ENCODE measurements around the gene PAFAH1B1.

DNA sequence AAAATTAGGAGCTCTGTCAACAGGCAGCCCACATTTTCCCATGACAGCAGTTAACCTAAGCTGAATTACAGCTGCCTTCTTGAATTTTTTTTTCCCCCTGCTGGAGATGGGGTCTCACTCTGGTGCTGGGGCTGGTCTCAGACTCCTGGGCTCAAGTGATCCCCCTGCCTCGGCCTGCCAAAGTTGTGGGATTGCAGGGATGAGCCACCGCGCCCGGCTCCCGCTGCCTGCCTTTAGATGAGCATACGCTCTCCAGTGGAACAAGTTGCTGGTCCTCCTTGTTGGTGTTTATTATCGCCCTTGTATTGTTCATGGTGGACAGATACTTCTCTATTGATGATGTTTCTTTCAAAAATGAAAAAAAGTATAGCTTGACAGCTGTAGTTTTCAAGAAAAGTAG is 15.6 kb downstream of the PAFAH1B1 start:
- TF ChIP-seq, protein P1, sequence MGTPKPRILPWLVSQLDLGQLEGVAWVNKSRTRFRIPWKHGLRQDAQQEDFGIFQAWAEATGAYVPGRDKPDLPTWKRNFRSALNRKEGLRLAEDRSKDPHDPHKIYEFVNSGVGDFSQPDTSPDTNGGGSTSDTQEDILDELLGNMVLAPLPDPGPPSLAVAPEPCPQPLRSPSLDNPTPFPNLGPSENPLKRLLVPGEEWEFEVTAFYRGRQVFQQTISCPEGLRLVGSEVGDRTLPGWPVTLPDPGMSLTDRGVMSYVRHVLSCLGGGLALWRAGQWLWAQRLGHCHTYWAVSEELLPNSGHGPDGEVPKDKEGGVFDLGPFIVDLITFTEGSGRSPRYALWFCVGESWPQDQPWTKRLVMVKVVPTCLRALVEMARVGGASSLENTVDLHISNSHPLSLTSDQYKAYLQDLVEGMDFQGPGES (IDR thresholded peaks at IDR 0.05): no peak
- TF ChIP-seq FOXM1 (IDR thresholded peaks at IDR 0.05; ENCODE audit: low read depth, low read length) (no peak), SIX5 (IDR thresholded peaks at IDR 0.05; ENCODE audit: low read depth, low read length, severe bottlenecking) (no peak), TBL1XR1 (IDR thresholded peaks at IDR 0.05; ENCODE audit: low read depth, low read length) (no peak)
